Stomach (tissue), 9 donors: ENCODE data around the gene TNFSF18. TPM values are rescaled to one million over a fixed set of nuclear protein-coding genes. Genes with fewer than 3 reads are reported as not detected.

Experiments
- DNase-seq, 2 donors: peaks; one replicate each; pipeline versions ENCODE4 v3.0.0 to v3.0.0-alpha.2; 2013 to 2019
- H3K27ac ChIP-seq, 5 donors: fragments of 200-600 bp in 4 of 5; sonication (generic) in 4 of 5; one replicate each; pipeline ENCODE4 v1.5.1; 2013 to 2019; ENCODE audit warnings: mild to moderate bottlenecking in 1 of 5, moderate library complexity in 1 of 5
- H3K27me3 ChIP-seq, 3 donors: fragments of 200-600 bp; sonication (generic); one replicate each; pipeline ENCODE4 v1.5.1; 2017 to 2019; ENCODE audit warnings: mixed run types in 1 of 3
- H3K36me3 ChIP-seq, 4 donors: fragments of 200-600 bp; sonication (generic); 1 replicate in 3 of 4; 2 replicates in 1 of 4; pipeline ENCODE4 v1.5.1; 2016 to 2019
- H3K4me1 ChIP-seq, 4 donors: fragments of 200-600 bp; sonication (generic); one replicate each; pipeline ENCODE4 v1.5.1; 2016 to 2019
- H3K4me3 ChIP-seq, 4 donors: fragments of 200-600 bp; sonication (generic) in 3 of 4; one replicate each; pipeline ENCODE4 v1.5.1; 2016 to 2019; ENCODE audit warnings: mild to moderate bottlenecking in 1 of 4
- H3K9me3 ChIP-seq, 4 donors: fragments of 200-600 bp; sonication (generic); one replicate each; pipeline ENCODE4 v1.5.1; 2016 to 2019
- EP300 ChIP-seq: sonication (generic); formaldehyde crosslinking; IDR thresholded peaks from one replicate; pipeline ENCODE4 v1.6.1; 2017; ENCODE audit warnings: antibody characterized with exemption
- POLR2A ChIP-seq, 4 donors: fragments of 450-650 bp; IDR thresholded peaks; one replicate each; pipeline ENCODE4 v1.6.1; 2016; ENCODE audit warnings: antibody characterized with exemption in 4 of 4, control low read depth in 2 of 4, mild to moderate bottlenecking in 1 of 4, moderate library complexity in 1 of 4
- POLR2AphosphoS5 ChIP-seq, 3 donors: sonication (generic); formaldehyde crosslinking; IDR thresholded peaks; one replicate each; pipeline ENCODE4 v1.6.1; 2016; ENCODE audit warnings: antibody characterized with exemption in 3 of 3
- whole genome bisulfite sequencing, 5 donors: extraction: QIAGEN DNeasy Blood & Tissue Kit in 3 of 5; methylation state at CpG; one replicate each; pipeline versions ENCODE4 v1.1.5 to v1.1.7; 2013 to 2018; 5-methylcytosine and 5-hydroxymethylcytosine counted together
- intact Hi-C: fragments of 100-400 bp; cut with DNase I; formaldehyde crosslinking; loops from one replicate; pipeline ENCODE4 v1.15.1; 2023; ENCODE audit warnings: low total_unique reads
- polyA plus RNA-seq, 3 donors: library from polyadenylated mRNA; stranded (reverse); fragments of 200-250 nt; gene quantifications; one replicate each; pipeline ENCODE4 v1.2.3, GENCODE V29; 2013
- total RNA-seq, 5 donors: library from RNA; depleted of rRNA; stranded (reverse); fragments of >200 nt; gene quantifications; one replicate each; pipeline versions ENCODE4 v1.1.0 to v1.2.3, GENCODE V29; 2014 to 2016
- TF ChIP-seq, protein P1 (sequence below), 7 experiments: fragments of 450-650 bp in 4 of 7; fragments of 200-600 bp in 3 of 7; sonication (generic) in 3 of 7; IDR thresholded peaks; one replicate each; pipeline ENCODE4 v1.5.1; 2016 to 2019; ENCODE audit warnings: antibody characterized with exemption in 7 of 7, control low read depth in 2 of 7, mild to moderate bottlenecking in 1 of 7
- donor health status: healthy with polysubstance abuse.
- donor health status: Bipolar disorder and iron deficiency.
- donor health status: healthy.

Gene TNFSF18
- total and polyA plus RNA-seq, 8 donors: 0.12 TPM; not detected in 7

DNA sequence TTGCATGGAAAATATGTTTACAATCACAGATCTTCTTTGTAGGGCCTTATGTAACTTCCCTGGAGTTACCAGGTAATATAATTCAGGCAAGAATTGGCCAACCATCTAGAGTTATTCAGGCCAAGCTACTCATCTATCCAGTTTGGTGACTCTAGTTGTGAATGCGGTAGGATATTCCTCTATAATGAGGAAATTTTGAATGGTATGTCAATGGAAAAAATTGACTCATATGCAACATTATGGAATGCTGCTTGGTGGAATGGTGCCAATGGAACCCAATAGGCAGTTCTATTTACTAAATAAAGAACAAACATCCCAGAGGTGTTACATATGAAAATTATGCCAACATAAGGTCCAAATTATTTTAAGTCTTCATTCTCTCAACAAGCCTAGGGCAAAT lies 5.6 kb upstream of the TNFSF18 start:
- 50 to 91% (median 85%) methylated on average over 1 of the region's 1 CpG for WGBS, 5 donors
- Histone ChIP-seq H3K27me3 (no peaks in the 10 kb centered on the region), H3K9me3 (no peaks in the 10 kb centered on the region), H3K36me3 (no peaks in the 10 kb centered on the region), H3K27ac (no peak overlapping the region), H3K4me3 (no peak overlapping the region), H3K4me1 (peaks cover 6 to 20% (median 13%) of the 10 kb centered on the region in 4 donors)
- DNase-seq: no peak
- intact Hi-C loops: no loop called here
- TF ChIP-seq EP300 (no peak), POLR2A (IDR thresholded peaks at IDR 0.05) (no peak), POLR2AphosphoS5 (IDR thresholded peaks at IDR 0.05) (no peak)
- TF ChIP-seq, protein P1, sequence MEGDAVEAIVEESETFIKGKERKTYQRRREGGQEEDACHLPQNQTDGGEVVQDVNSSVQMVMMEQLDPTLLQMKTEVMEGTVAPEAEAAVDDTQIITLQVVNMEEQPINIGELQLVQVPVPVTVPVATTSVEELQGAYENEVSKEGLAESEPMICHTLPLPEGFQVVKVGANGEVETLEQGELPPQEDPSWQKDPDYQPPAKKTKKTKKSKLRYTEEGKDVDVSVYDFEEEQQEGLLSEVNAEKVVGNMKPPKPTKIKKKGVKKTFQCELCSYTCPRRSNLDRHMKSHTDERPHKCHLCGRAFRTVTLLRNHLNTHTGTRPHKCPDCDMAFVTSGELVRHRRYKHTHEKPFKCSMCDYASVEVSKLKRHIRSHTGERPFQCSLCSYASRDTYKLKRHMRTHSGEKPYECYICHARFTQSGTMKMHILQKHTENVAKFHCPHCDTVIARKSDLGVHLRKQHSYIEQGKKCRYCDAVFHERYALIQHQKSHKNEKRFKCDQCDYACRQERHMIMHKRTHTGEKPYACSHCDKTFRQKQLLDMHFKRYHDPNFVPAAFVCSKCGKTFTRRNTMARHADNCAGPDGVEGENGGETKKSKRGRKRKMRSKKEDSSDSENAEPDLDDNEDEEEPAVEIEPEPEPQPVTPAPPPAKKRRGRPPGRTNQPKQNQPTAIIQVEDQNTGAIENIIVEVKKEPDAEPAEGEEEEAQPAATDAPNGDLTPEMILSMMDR (IDR thresholded peaks at IDR 0.05): no peak

DNA sequence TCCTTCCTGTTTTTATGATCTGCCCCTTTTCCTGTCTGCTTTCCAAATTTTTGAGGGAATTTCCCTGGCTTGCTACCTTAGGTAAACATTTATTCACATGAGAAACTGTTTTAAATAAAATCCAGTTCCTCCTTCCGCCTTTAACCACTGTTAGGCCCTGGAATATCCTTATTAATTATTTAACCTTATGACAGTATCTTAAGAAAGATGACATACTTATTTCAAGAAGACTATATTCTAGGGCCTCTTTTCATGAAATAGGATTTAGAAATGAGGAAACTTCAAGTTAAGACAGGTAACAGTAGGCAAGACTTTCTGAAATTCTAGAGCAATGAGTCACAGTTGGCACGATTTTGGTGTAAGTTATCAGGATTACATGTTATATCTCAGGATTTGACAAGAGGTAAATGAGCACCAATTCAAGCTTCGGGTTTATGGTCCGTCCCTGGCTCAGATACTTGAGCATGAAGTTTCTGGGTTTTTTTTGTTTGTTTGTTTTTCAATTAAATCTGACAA lies 2.0 kb upstream of the TNFSF18 start:
- Histone ChIP-seq H3K4me3 (no peak overlapping the region), H3K9me3 (no peaks in the 10 kb centered on the region), H3K4me1 (peaks cover 10 to 46% (median 25%) of the 10 kb centered on the region in 4 donors), H3K36me3 (no peaks in the 10 kb centered on the region), H3K27ac (peak overlapping the region in 4 of 5 donors; percentile 0 to 57 (median 30)), H3K27me3 (no peaks in the 10 kb centered on the region)
- TF ChIP-seq POLR2A (IDR thresholded peaks at IDR 0.05) (no peak), EP300 (no peak), POLR2AphosphoS5 (IDR thresholded peaks at IDR 0.05) (no peak)
- TF ChIP-seq, protein P1 (IDR thresholded peaks at IDR 0.05): no peak
- peak in 1 of 2 donors; percentile 35 for DNase-seq
- WGBS, 5 donors: 32 to 45% (median 37%) methylated on average over 4 of the region's 4 CpGs
- intact Hi-C loops: no loop called here

DNA sequence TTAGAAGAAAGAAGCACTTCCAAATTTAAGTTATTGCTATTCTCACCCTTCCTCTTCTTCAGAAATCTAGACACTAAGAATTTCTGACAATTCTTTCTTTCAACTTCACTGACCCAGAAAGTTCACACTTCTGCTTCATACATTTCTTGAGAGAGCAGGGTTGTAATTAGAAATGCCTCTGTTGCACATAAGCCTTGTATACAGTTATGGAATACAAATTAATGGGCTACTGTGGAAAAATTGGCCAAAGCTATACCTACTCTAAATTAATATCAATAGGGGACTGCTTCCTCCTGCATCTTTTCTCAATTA lies 1.5 kb downstream of the TNFSF18 start:
- Histone ChIP-seq H3K36me3 (no peaks in the 10 kb centered on the region), H3K9me3 (no peaks in the 10 kb centered on the region), H3K4me3 (no peak overlapping the region), H3K4me1 (peaks cover 10 to 46% (median 25%) of the 10 kb centered on the region in 4 donors), H3K27me3 (no peaks in the 10 kb centered on the region), H3K27ac (peak overlapping the region in 1 of 5 donors; percentile 12)
- DNase-seq: no peak
- intact Hi-C loops: no loop called here
- TF ChIP-seq, protein P1 (IDR thresholded peaks at IDR 0.05): no peak
- TF ChIP-seq POLR2A (IDR thresholded peaks at IDR 0.05): no peak
- TF ChIP-seq EP300: no peak
- TF ChIP-seq POLR2AphosphoS5 (IDR thresholded peaks at IDR 0.05): no peak

GRCh38 chr1:173048621-173049321 lies 2.0 kb downstream of the TNFSF18 start:
- H3K36me3 ChIP-seq: no peaks in the 10 kb centered on the region
- TF ChIP-seq POLR2AphosphoS5 (IDR thresholded peaks at IDR 0.05) (no peak), POLR2A (IDR thresholded peaks at IDR 0.05) (no peak), EP300 (no peak)
- TF ChIP-seq, protein P1 (IDR thresholded peaks at IDR 0.05): no peak
- 67 to 83% (median 75%) methylated on average over 1 of the region's 1 CpG for WGBS, 5 donors

More at GRCh38 chr1:173048621-173049321, 2.0 kb downstream of the TNFSF18 start:
- intact Hi-C loops: no loop called here
- Histone ChIP-seq H3K27me3 (no peaks in the 10 kb centered on the region), H3K4me1 (peaks cover 10 to 46% (median 25%) of the 10 kb centered on the region in 4 donors), H3K27ac (peak overlapping the region in 1 of 5 donors; percentile 12), H3K4me3 (no peak overlapping the region), H3K9me3 (no peaks in the 10 kb centered on the region)
- DNase-seq: no peak
